ENCODE results near the gene PRRT1.
A peak's percentile ranks its signal among the peaks of the same experiment; 100 is the strongest.
"Not testable (repeated sequence)": the region's sequence is repeated elsewhere in the genome, so short reads cannot be mapped to it uniquely, and the experiment has no call there.

The PRRT1 gene

DNA sequence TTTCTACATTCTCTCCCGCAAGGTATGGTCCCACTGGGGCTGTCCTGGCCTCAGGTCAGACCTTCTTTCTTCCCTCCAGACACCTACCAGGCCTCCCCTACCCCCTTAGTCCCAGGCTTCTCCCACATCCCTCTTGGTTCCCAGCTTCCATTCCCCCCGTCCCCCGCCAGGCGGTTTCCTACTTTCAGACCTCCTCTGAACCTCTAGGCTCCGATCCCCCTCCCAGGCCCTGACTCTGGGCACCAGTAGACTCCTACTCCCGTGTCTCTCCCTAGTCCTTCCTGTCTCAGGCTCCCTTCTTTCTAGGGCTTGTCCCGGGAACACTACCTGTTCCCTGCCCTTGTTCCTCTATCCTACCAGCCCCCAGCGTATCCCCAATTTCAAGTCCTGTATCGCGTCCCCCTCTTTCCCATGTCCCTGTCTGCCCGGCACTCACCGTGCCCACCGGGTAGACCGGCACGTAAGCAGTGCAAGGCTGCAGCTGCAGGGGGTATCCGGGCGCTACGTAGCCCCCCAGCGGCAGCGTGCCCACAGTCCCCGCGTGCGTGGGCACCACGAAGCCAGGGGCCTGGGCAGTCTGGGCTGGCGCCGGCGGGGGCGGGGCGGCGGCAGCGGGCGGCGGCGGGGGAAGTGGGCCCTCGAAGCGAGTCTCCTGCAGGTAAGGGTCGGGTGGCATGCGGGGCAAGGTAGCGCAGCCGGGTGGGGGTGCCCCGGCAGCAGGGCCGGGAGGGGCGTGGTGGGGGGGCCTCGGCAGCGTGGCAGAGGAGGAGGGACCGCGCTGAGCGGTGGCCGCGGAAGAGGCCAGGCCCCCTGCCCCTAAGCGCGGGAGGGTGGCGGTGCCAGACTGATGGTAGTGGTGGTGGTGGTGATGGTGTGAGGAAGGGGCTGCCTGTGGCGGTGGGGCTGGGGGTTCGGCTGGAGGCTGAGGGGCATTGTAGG is 1.5 kb downstream of the PRRT1 start:
- DNase-seq (ENCODE audit: low spot score): peak; percentile 55

DNA sequence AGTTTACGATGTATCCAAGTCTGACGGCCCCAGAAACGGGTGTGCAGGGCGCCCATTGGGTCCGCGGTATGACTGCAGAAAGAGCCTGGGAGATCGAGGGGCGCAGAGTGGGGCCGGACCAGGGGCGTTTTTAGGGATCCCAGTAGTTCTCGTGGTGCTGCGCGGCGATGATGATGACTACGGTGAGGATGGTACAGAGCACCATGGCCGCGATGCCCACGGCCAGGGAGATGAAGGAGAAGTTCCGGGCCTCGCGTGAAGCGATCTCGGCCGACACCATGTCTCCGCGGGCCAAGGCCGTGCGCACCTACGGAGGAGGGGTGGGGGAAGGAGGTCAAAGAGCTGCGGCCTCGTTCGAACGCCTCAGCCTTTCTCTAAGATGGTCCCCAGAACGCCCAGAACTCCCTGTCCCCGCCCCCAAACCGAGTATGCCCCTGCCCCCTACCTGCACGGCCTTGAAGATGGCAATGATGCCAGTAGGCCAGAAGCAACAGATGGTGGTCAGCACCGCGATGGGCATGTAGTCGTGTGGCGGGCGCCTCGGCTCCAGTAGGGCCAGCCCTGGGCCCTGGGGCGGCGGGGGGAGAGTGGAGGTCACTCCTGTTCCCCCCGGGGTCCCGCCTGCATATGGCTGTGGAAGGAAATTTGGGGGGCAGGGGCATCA is 2.5 kb downstream of the PRRT1 start:
- DNase-seq (ENCODE audit: low spot score): no peak

DNA sequence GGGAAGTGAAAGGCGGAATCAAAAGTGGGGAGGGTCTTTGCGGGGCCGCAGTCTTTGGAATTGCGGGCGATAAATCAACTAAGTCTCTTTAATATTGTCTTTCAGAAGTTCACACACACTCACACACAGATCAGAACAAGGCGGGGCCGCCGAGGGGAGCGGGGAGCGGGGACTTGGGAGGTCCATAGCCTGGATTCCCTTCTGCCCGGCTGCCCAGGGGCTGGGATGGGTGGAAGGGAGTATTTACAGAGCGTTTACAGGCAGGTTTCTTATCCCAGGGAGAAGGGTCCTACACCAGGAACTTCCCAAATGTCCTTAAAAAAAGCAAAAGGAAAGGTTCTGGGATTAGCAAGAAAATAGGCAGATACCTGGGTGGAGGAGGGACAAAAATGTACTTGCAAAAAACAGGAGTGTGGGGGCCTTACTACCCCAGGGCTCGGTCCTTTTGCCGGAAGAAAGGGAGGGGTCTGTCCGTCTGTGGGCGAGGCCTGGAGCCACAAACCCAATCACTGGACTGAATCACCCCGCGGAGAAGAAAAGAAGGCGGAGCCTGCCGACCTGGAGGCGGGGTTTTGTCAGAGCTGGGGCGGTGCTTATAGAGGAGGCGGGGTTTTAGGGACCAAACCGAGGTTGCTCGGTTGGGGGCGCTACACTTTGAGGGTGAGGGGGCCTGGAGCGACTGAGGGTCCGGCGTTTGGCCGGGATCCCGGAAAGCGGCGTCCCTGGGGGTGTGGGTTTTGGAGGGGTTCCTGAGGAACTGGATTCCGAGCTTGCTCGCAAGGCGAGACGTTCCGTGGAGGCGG is 3.2 kb downstream of the PRRT1 start:
- DNase-seq (ENCODE audit: low spot score): peak; percentile 88

DNA sequence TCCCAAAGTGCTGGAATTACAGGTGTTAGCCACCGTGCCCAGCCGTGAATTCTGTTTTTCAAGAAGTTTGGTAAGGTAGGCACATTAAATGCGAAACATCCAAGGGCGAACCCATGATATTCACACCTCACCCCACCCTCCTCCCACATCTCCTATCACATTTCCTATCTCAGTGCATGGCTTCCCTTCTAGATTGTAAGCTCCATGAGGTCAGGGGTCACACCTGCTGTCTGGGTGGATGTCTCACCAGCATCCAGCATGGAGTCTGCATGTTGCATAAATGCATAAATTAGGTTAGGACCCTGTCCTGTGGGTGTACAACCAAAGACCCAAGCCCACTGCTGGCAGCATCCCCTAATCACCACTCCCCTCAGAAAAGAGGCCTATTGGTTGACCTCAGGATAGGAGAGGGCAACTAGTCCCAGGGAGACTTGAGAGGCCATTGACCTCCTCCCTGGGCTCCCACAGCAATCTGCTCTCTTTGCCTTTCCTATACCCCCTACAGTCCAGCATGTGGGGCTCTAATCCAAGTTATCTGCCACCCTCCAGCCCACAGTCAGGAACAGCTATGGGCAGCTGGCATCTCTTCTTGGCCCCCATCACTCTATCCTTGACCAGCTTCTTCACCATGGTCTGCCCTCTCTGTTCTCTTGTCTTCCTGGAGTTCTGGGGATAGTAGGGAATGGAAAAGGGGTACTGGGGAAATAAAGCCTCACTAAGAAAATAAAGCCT is 4.2 kb downstream of the PRRT1 start:
- no peak for DNase-seq (ENCODE audit: low spot score)

DNA sequence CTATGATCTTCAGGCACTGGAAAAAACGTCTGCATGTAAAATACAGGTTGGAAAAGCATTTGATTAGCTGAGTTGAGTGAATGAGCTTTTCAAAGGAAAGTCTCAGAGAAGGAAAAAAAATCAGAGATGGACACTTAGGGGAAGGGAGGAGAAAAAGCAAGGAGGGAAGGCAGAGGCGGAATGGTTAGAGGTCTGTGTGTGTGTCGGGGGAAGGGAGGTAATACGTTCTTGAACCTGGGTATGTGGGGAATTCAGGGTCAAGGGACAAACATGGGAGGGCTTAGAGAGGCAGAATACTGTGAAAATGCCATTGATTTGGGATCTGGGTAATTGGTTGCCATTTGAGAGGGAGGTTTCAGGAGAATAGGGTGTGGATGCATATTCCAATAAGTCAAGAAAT is 5.1 kb downstream of the PRRT1 start:
- DNase-seq (ENCODE audit: low spot score): no peak

DNA sequence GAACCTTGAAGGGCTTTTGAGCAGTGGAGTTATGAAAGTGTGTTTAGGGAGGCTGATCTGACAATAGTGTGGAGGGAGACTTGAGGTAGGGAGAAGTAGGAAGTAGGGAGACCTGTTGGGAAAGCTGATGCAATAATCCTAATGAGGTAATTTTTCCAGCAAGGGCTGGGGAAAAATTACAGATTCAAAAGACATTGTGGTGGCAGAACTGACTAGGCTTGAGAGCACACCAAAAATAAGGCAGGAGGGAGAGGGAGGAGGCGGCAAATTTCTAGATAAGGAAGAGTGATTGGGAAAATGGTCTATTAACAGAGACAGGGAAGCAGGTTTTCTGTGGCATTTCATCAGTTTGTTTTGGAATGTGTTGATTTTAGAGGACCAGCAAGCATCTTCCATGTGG is 5.5 kb downstream of the PRRT1 start:
- no peak for DNase-seq (ENCODE audit: low spot score)

DNA sequence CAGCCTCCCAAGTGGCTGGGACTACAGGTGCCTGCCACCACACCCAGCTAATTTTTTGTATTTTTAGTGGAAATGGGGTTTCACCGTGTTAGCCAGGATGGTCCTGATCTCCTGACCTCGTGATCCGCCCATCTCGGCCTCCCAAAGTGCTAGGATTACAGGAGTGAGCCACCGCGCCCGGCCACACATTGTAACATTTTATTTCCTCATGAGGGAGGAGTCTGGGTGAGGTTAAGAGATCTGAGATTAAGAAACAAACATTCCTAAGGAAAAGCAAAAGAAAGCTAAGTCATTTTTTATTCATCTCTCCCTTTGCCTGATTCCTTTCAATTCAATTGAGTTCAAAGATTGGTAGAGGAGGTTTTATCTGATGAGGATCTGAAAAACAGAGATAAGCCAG is 7.5 kb downstream of the PRRT1 start:
- DNase-seq (ENCODE audit: low spot score): not testable (repeated sequence)

DNA sequence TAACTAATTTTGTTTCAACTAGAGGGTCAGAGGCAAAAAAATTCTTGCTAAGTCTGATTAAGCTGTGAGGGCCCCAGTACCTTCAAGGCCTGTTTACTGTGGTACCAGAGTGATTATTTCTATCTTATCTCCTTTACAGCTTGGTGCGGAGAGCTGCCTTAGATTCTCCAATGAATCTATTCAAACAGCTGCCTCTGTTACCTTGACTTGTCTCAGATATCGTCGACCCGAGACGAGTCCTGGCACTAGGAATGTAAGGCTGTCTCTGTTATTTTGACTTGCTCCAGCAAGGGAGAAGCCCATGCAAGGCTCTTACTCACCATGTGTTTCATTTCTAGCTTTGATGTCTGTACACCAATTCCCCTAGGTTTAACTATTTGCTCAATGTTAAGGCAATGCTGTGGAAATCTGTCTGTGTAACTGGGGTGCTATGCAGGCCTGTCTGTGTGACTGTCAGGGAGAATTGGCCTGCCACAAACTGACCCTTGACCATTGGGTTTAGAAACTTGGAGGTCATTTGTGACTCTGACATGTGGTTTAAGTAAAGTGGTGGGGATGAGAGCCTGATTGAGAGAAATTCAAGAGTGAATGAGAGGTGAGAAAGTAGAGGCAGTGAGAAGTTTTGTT is 11.2 kb downstream of the PRRT1 start:
- DNase-seq (ENCODE audit: low spot score): no peak

DNA sequence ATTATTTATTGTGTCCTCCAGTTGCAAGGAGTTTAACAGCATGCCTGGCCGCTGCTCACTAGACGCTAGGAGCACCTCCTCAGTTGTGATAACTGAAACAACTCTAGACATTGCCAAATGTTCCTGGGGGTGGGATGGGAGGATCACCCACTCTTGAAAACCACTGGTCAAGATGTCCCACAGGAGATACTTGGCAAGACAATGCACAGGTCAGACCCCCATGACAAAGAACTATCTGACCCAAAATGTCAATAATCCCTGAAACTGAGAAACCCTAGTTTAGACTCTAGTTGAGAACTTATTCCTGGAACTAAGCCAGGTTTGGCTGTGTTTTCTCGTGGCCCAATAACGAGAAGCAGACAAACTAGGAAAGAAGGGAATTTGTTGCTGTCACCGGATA is 12.1 kb downstream of the PRRT1 start:
- DNase-seq (ENCODE audit: low spot score): no peak

DNA sequence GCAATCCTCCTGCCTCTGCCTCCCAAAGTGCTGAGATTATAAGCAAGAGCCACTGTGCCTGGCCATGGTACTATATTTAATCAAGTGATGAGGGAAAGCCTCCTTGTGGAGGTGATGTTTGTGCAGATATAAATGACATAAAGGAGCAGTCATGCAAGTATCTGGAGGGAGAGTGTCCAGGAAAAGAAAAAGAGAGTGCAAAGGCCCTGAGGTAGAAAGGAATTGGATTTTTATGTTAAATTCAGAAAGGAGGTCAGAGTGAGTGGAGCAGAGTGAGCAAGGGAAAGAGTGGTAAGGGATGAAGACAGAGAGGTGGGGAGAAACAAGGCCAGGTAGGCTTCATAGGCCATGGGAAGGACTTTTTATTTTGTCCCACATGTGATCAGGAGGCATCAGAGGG is 14.3 kb downstream of the PRRT1 start:
- no peak for DNase-seq (ENCODE audit: low spot score)

DNA sequence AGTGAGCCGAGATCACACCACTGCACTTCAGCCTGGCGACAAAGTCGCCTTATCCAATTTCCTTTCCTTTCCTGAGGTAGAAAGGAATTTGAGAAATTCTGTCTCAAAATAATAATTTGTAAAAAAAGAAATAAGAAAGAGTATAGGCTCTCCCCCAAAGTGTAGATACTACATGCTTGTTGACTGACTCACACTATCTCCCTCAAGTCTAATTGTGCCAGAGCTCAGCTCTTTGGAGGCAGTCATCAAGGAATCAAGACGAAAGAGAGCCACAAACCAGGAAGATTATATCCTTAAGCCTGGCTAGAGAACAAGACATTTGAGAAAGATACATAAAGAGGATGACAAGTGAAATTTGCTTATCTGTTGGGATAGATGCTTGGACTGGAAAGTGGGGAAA is 18.0 kb downstream of the PRRT1 start:
- DNase-seq (ENCODE audit: low spot score): no peak

DNA sequence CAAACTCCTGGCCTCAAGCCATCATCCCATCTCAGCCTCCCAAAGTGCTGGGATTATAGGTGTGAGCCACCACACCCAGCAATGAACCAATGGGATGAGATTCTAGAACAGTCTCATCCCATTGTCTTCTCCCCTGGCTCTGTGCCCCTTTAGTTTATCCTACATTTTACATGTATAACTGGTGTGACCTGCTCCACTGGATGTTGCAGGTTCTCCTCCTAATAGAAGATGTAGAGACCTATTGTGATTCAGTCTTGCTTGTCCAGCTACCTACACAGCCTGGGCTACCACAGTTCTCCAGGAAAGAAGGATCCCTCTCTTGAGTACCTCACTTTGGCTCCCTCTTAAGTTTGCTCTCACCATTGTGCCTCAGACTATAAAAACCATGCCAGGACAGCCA is 19.6 kb downstream of the PRRT1 start:
- DNase-seq (ENCODE audit: low spot score): no peak

DNA sequence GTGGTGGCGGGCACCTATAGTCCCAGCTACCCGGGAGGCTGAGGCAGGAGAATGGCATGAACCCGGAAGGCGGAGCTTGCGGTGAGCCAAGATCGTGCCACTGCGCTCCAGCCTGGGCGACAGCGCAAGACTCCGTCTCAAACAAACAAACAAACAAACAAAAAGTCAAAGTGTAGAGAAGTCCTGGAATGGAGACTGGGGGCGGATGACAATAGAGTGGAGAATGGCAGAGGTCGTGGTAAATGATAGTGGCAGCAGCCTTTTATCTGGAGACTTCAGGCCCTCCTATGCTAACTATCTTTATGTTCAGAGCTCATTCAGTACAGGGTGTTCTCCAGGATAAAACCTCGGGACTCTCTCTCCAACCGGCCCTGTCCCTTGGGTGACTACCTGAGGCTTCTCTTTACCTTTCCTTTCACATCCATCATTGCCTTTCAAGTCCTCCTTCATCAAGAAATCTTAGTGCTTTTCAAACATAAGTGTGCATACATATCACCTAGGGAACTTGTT is 20.2 kb downstream of the PRRT1 start:
- DNase-seq (ENCODE audit: low spot score): no peak

DNA sequence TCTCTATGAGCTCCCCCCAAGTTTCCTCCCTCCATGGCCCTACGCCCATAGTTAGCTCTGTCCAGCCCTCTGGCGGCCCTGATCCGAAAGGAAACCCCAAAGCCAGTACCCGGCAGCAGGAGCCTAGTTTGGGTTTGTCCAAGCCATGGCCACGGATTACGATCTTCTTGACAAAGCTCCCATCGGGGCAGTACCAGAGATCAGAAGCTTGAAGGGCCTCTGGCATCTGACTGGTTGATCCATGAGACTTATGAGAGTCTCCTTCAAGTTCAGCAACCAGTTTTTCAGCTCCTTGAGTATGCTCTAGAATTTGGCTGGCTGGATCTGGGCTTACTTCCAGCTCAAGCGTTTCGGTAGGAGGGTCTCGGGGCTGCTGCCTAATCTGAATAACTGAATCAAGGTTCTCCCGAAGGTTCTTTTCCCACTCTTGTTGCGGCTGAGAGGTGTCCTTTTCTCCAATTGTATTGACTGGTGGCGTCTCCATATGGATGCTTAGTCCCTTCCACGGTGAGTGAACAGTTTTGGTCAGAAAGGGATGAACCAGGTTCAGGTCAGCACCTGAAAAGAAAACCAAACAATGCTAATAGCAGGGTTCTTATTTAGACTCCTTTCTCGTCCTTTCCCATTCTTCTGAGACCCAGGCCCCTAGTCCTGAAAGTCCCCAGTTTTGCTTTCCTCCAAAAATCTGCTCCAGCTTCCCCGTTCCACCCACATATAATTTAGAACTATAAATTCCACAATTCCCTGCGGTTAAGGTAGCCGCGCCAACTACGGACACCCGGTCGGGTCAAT is 22.2 kb downstream of the PRRT1 start:
- no peak for DNase-seq (ENCODE audit: low spot score)

DNA sequence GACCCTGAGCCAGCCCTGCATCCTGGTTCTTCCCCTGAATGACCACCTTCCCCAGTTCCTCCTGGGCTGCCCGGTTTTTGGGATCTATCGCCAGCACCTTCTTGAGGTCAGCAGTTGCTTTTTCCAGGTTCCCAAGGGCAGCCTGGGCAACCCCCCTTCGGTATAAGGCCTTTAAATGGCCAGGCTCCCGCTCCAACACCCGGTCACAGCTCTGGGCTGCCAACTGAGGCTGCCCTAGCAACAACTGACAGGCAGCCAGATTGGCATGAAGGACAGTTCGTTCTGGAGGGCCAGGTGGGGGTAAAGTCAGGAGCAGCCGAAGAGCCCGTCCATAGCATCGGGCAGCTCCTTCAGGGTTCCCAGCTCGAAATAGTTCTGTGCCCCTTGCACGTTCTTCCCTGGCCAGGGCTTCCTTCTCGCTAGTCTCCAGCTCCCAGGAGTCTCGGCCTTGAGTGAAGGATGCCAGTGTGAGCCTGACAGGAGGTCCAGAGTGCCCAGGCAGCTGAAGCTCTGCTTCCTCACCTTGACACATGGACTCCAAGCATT is 22.9 kb downstream of the PRRT1 start:
- no peak for DNase-seq (ENCODE audit: low spot score)

DNA sequence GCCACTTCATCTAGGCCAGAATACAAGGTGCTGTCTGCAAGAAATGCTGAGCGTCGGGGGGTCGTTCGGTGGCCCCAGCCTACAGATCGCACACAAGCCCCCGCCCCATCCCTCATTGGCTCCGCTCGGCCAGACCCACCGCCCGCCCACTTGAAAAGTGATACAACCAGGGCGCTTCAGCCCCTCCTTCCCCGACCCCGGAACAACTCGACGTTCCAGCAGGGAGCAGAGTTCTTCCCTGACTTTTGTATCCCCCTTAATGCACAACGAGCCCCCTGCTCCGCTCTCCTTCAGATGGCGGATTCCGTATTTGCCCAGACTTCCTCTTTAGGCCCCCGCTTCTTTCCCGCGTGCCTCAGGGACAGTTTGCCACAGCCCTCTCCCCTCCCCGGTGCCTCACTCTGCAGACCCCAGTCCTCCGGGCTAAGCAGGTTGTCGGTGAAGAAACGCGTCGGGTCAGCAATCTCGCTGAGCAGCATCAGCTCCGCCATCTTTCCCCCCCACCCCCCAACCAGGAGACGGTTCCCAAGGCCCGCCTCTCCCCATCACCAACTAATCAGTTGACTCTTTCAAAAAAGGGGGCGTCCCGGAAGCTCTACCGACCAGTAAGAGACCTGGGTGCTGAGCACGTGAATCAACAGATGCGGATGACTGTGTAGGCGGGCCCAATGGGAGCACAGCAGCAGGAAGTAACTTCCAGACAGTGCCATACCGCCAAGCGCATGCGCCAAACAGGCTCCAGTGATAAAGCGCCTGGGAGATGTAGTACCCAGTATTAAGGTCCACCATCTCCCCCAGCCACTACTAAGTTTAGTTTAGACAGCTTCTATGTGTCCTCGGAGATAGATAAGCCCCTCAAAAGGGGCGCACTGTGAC is 23.8 kb downstream of the PRRT1 start, which contains the start of gene ATF6B:
TSS of gene ATF6B (minus strand) at position 530 of the 876 bp plus-strand sequence. CDS start at position 491, 39 bp downstream.
- DNase-seq (ENCODE audit: low spot score): peak; percentile 94

DNA sequence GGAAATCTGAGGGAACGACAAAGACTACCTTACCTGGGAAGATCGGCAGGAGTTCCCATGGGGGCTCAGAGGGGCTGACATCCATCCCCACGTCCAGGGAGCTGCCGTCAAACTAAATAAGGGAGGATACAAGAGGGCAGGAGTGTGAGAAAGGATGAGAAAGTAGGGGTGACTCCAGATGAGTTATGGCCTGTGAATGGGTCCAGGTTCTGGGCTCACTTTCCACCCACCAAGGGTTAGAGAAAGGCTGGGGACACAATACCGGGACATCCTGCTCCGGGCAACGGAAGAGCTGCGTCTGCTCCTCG is 24.4 kb downstream of the PRRT1 start:
- DNase-seq (ENCODE audit: low spot score): no peak

DNA sequence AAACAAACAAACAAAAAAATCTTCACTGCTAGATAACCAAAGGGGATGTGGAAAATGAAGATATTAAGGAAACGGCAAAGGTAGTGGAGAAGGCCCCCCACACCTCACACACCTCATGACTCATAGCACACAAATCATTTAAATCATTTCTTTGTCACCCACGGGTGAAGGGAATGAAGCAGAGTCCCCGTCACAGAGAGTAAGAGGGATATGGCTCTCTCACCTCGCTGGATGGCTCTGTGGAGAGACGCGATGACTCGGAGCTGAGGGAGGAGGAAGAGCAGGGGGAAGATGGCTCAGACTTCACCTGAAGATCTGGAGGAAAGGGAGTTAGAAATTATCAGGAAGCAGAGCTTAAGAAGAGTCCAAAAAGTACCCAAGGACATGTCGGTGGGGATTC is 24.9 kb downstream of the PRRT1 start:
- DNase-seq (ENCODE audit: low spot score): no peak

DNA sequence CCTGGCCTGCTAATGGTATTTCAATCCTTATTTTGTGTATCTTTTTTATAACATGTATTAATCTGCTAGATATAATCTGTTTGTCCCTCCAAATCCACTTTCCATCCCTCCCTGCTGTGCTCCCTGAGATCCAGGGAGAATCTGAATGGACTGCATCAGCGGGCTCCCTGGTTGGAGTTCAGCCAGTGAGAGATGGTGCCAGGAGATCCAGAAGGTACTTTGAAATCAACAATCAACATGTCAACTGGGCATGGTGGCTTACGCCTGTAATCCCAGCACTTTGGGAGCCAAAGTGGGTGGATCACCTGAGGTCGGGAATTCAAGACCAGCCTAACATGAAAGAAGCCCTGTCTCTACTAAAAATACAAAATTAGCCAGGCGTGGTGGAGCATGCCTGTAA is 28.1 kb downstream of the PRRT1 start:
- no peak for DNase-seq (ENCODE audit: low spot score)

Data from ecto neural progenitor cell (in vitro differentiated cells).